CD4-positive, CD25-positive, alpha-beta regulatory T cell (primary cell): ENCODE results near the gene ERN1. TPM values are rescaled to one million over a fixed set of nuclear protein-coding genes. Genes with fewer than 3 reads are reported as not detected.

Experiments
- ATAC-seq, 2 donors: fragments of 150-1000 bp; cut with Tn5 transposase; one replicate each; pipeline ENCODE4 v1.10.0; 2021; ENCODE audit warnings: low read depth in 2 of 2, moderate number of reproducible peaks in 2 of 2, moderate library complexity in 1 of 2
- DNase-seq, 3 donors: peaks; one replicate each; pipeline versions ENCODE4 v3.0.0 to v3.0.0-alpha.2; 2012 to 2022; ENCODE audit warnings: mixed read lengths in 1 of 3
- H3K27ac ChIP-seq: one replicate; pipeline ENCODE4 v1.7.0; 2013; ENCODE audit warnings: mild to moderate bottlenecking, low read length; ENCODE audit not compliant: insufficient read depth, poor library complexity, severe bottlenecking
- H3K27me3 ChIP-seq: one replicate; pipeline ENCODE4 v1.7.0; 2013; ENCODE audit warnings: low read length; ENCODE audit not compliant: control insufficient read depth, insufficient read depth
- H3K36me3 ChIP-seq: one replicate; pipeline ENCODE4 v1.7.0; 2013; ENCODE audit warnings: mild to moderate bottlenecking, low read length, moderate library complexity; ENCODE audit not compliant: control insufficient read depth, insufficient read depth
- H3K4me1 ChIP-seq: 2 replicates; pipeline ENCODE4 v1.7.0; 2013; ENCODE audit warnings: mild to moderate bottlenecking, low read length; ENCODE audit not compliant: insufficient read depth, control insufficient read depth, poor library complexity, severe bottlenecking
- H3K4me3 ChIP-seq: one replicate; pipeline ENCODE4 v1.7.0; 2013; ENCODE audit warnings: low read depth, mild to moderate bottlenecking, low read length, moderate library complexity
- H3K9me3 ChIP-seq, 2 experiments: 1 replicate in 1 of 2; 2 replicates in 1 of 2; pipeline ENCODE4 v1.7.0; 2013; ENCODE audit warnings: low read length in 2 of 2, mild to moderate bottlenecking in 1 of 2, moderate library complexity in 1 of 2; ENCODE audit not compliant: control insufficient read depth in 2 of 2
- H3K27ac Mint-ChIP-seq, 3 donors: one replicate each; pipeline ENCODE4 v1.8.0; 2020 to 2022; ENCODE audit warnings: mild to moderate bottlenecking in 3 of 3, mixed read lengths in 3 of 3, moderate library complexity in 2 of 3
- H3K27me3 Mint-ChIP-seq: one replicate; pipeline ENCODE4 v1.8.0; 2022; ENCODE audit warnings: mild to moderate bottlenecking, mixed read lengths
- H3K36me3 Mint-ChIP-seq: one replicate; pipeline ENCODE4 v1.8.0; 2020; ENCODE audit warnings: mixed read lengths
- H3K4me1 Mint-ChIP-seq, 4 donors: one replicate each; pipeline ENCODE4 v1.8.0; 2020 to 2022; ENCODE audit warnings: mixed read lengths in 4 of 4, mild to moderate bottlenecking in 1 of 4
- H3K4me3 Mint-ChIP-seq, 4 donors: one replicate each; pipeline ENCODE4 v1.8.0; 2020 to 2022; ENCODE audit warnings: mild to moderate bottlenecking in 4 of 4, mixed read lengths in 4 of 4, moderate library complexity in 3 of 4
- H3K9me3 Mint-ChIP-seq, 7 donors: one replicate each; pipeline ENCODE4 v1.8.0; 2020 to 2022; ENCODE audit warnings: mixed read lengths in 7 of 7, mild to moderate bottlenecking in 3 of 7, moderate library complexity in 2 of 7
- polyA plus RNA-seq, 4 donors: library from polyadenylated mRNA; unstranded; fragments of 300-500 nt; fragmentation: Illumina TruSeq; gene quantifications; one replicate each; pipeline ENCODE4 v1.2.3, GENCODE V29; 2021
- total RNA-seq: library from RNA; stranded (reverse); gene quantifications from one replicate; pipeline ENCODE4 v1.2.3, GENCODE V29; 2022

Gene ERN1
- total and polyA plus RNA-seq, 5 donors from 2014 or later: 30.2 to 96.7 (median 37.0) TPM

GRCh38 chr17:64150237-64151015, 20.5 kb upstream of the ERN1 start:
- peaks cover 19% of the 10 kb centered on the region for H3K36me3 Mint-ChIP-seq
- DNase-seq (no peak), ATAC-seq (no peak)
- no peaks in the 10 kb centered on the region for H3K9me3 ChIP-seq
- H3K4me1 ChIP-seq: peaks cover 17% of the 10 kb centered on the region
- no peak overlapping the region for H3K4me3 Mint-ChIP-seq
- no peak overlapping the region for H3K4me3 ChIP-seq
- H3K27me3 Mint-ChIP-seq: no peaks in the 10 kb centered on the region
- no peak overlapping the region for H3K27ac Mint-ChIP-seq
- no peak overlapping the region for H3K27ac ChIP-seq
- H3K9me3 Mint-ChIP-seq: no peaks in the 10 kb centered on the region
- peaks cover 0 to 20% (median 10%) of the 10 kb centered on the region in 4 donors for H3K4me1 Mint-ChIP-seq
- no peaks in the 10 kb centered on the region for H3K27me3 ChIP-seq
- H3K36me3 ChIP-seq: peaks cover 17% of the 10 kb centered on the region

GRCh38 chr17:64149196-64149595, 19.3 kb upstream of the ERN1 start:
- no peak for ATAC-seq
- no peaks in the 10 kb centered on the region for H3K27me3 ChIP-seq
- Mint-ChIP-seq H3K27ac (peak overlapping the region in 1 of 3 donors; percentile 31), H3K4me3 (no peak overlapping the region), H3K27me3 (no peaks in the 10 kb centered on the region), H3K4me1 (peaks cover 0 to 24% (median 10%) of the 10 kb centered on the region in 4 donors), H3K9me3 (no peaks in the 10 kb centered on the region), H3K36me3 (peaks cover 12% of the 10 kb centered on the region)
- peaks cover 15% of the 10 kb centered on the region for H3K36me3 ChIP-seq
- peaks cover 22% of the 10 kb centered on the region for H3K4me1 ChIP-seq
- no peak for DNase-seq
- H3K27ac ChIP-seq: no peak overlapping the region
- H3K4me3 ChIP-seq: no peak overlapping the region
- H3K9me3 ChIP-seq: no peaks in the 10 kb centered on the region

- ATAC-seq (no peak), DNase-seq (no peak)
- Mint-ChIP-seq H3K4me3 (peak overlapping the region in 2 of 4 donors; percentile 13 to 71), H3K4me1 (peaks cover 0 to 24% (median 10%) of the 10 kb centered on the region in 4 donors), H3K27me3 (no peaks in the 10 kb centered on the region), H3K9me3 (no peaks in the 10 kb centered on the region), H3K36me3 (peaks cover 10% of the 10 kb centered on the region), H3K27ac (no peak overlapping the region)
- H3K36me3 ChIP-seq: peaks cover 11% of the 10 kb centered on the region
- peaks cover 22% of the 10 kb centered on the region for H3K4me1 ChIP-seq
- no peak overlapping the region for H3K4me3 ChIP-seq
- H3K27ac ChIP-seq: no peak overlapping the region
- H3K9me3 ChIP-seq: no peaks in the 10 kb centered on the region
- no peaks in the 10 kb centered on the region for H3K27me3 ChIP-seq
Observed at GRCh38 chr17:64148699-64149098, 18.8 kb upstream of the ERN1 start.

- H3K36me3 ChIP-seq: peaks cover 9% of the 10 kb centered on the region
- no peaks in the 10 kb centered on the region for H3K27me3 ChIP-seq
- ATAC-seq (no peak), DNase-seq (no peak)
- Mint-ChIP-seq H3K27me3 (no peaks in the 10 kb centered on the region), H3K4me3 (peak overlapping the region; percentile 13 to 74 (median 62)), H3K4me1 (peaks cover 0 to 24% (median 10%) of the 10 kb centered on the region in 4 donors), H3K9me3 (no peaks in the 10 kb centered on the region), H3K27ac (peak overlapping the region in 1 of 3 donors; percentile 11), H3K36me3 (peaks cover 5% of the 10 kb centered on the region)
- no peak overlapping the region for H3K27ac ChIP-seq
- H3K9me3 ChIP-seq: no peaks in the 10 kb centered on the region
- H3K4me1 ChIP-seq: peaks cover 22% of the 10 kb centered on the region
- H3K4me3 ChIP-seq: no peak overlapping the region
Observed at GRCh38 chr17:64148017-64148631, 18.2 kb upstream of the ERN1 start.

GRCh38 chr17:64147110-64148016, 17.4 kb upstream of the ERN1 start:
- Mint-ChIP-seq H3K27ac (peak overlapping the region in 2 of 3 donors; percentile 8 to 76), H3K27me3 (no peaks in the 10 kb centered on the region), H3K9me3 (no peaks in the 10 kb centered on the region), H3K36me3 (no peaks in the 10 kb centered on the region), H3K4me1 (peaks cover 0 to 24% (median 10%) of the 10 kb centered on the region in 4 donors), H3K4me3 (peak overlapping the region in 1 of 4 donors; percentile 71)
- Histone ChIP-seq H3K27me3 (no peaks in the 10 kb centered on the region), H3K4me1 (peaks cover 22% of the 10 kb centered on the region), H3K9me3 (no peaks in the 10 kb centered on the region), H3K4me3 (peak overlapping the region; percentile 98), H3K36me3 (peaks cover 9% of the 10 kb centered on the region), H3K27ac (peak overlapping the region; percentile 87)
- ATAC-seq (no peak), DNase-seq (peak in 1 of 3 donors; percentile 21)

- Mint-ChIP-seq H3K4me3 (no peak overlapping the region), H3K27me3 (no peaks in the 10 kb centered on the region), H3K27ac (no peak overlapping the region), H3K36me3 (no peaks in the 10 kb centered on the region), H3K9me3 (no peaks in the 10 kb centered on the region), H3K4me1 (peaks cover 0 to 24% (median 10%) of the 10 kb centered on the region in 4 donors)
- H3K27ac ChIP-seq: peak overlapping the region; percentile 87
- H3K9me3 ChIP-seq: no peaks in the 10 kb centered on the region
- ATAC-seq (no peak), DNase-seq (peak; percentile 36 to 55 (median 50))
- peaks cover 22% of the 10 kb centered on the region for H3K4me1 ChIP-seq
- H3K4me3 ChIP-seq: peak overlapping the region; percentile 98
- H3K36me3 ChIP-seq: peaks cover 9% of the 10 kb centered on the region
- H3K27me3 ChIP-seq: no peaks in the 10 kb centered on the region
Observed at GRCh38 chr17:64146418-64147109, 16.6 kb upstream of the ERN1 start.
